K562 treated with DMSO at 1 percent for 12 hours (cell line): ENCODE measurements around the gene CMTM7. TPM values are rescaled to one million over a fixed set of nuclear protein-coding genes. Genes with fewer than 3 reads are reported as not detected.

Experiments
- total RNA-seq: library from RNA; unstranded; fragments of 300-600 nt; gene quantifications from 2 replicates; pipeline ENCODE4 v1.2.3, GENCODE V29; 2022; ENCODE audit not compliant: insufficient read depth

CMTM7 gene, protein sequence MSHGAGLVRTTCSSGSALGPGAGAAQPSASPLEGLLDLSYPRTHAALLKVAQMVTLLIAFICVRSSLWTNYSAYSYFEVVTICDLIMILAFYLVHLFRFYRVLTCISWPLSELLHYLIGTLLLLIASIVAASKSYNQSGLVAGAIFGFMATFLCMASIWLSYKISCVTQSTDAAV
- total RNA-seq, result 0.81 and 2.3 TPM in 2 replicates

GRCh38 chr3:32391643-32392535 is at the start of gene CMTM7:
CMTM7 (plus strand) TSS chr3:32391853; CDS start chr3:32391907, 54 bp downstream.

GRCh38 chr3:32502118-32502945 is 110.7 kb downstream of the CMTM7 start, which contains the start of gene CMTM6:
CMTM6 (minus strand) TSS chr3:32502852; CDS start chr3:32502745, 107 bp downstream.

Other genes with a start within 250 kb of the CMTM7 start
- gene CMTM8, start 153.2 kb upstream of the CMTM7 start, total RNA-seq, result not detected in 2 replicates
- 11.0 and 25.4 TPM in 2 replicates for gene CMTM6, start 111.0 kb downstream of the CMTM7 start, total RNA-seq
- gene DYNC1LI1, start 179.0 kb downstream of the CMTM7 start, total RNA-seq, result 33.9 and 52.3 TPM in 2 replicates